Measurements from ENCODE around the gene ADAMTSL3. TPM values are rescaled to one million over a fixed set of nuclear protein-coding genes. Genes with fewer than 3 reads are reported as not detected.

Gene ADAMTSL3
- total and polyA plus RNA-seq, 8 donors, result 10.5 to 27.6 (median 17.4) TPM

DNA sequence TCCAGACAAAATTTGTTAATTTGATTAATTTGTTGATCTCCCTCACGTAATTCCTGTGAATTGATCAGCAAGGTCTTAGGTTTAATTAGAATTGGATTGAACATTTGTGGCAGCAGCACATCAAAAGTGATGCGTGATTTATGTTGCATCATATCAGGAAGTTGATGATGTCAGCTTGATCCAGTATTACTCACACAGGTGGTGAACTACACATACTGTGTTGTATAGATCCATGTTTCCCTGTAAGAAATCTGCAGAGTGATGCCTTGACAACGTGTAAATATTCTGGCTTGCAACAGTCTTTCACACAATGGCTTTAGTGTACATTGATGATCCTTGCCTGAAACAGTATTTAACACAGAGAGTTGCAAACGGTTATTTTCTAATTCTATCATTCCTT is 200.4 kb downstream of the ADAMTSL3 start:
- TF ChIP-seq, protein P1, sequence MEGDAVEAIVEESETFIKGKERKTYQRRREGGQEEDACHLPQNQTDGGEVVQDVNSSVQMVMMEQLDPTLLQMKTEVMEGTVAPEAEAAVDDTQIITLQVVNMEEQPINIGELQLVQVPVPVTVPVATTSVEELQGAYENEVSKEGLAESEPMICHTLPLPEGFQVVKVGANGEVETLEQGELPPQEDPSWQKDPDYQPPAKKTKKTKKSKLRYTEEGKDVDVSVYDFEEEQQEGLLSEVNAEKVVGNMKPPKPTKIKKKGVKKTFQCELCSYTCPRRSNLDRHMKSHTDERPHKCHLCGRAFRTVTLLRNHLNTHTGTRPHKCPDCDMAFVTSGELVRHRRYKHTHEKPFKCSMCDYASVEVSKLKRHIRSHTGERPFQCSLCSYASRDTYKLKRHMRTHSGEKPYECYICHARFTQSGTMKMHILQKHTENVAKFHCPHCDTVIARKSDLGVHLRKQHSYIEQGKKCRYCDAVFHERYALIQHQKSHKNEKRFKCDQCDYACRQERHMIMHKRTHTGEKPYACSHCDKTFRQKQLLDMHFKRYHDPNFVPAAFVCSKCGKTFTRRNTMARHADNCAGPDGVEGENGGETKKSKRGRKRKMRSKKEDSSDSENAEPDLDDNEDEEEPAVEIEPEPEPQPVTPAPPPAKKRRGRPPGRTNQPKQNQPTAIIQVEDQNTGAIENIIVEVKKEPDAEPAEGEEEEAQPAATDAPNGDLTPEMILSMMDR (IDR thresholded peaks at IDR 0.05), result no peak
- Histone ChIP-seq H3K9me3 (no peaks in the 10 kb centered on the region), H3K36me3 (no peaks in the 10 kb centered on the region), H3K27ac (no peak overlapping the region), H3K27me3 (no peaks in the 10 kb centered on the region), H3K4me1 (no peaks in the 10 kb centered on the region), H3K4me3 (no peak overlapping the region)
- DNase-seq (no peak), ATAC-seq (no peak)
- intact Hi-C loops (cut with DNase I), result no loop called here

GRCh38 chr15:83854950-83855707 is 201.2 kb downstream of the ADAMTSL3 start:
- Histone ChIP-seq H3K4me1 (no peaks in the 10 kb centered on the region), H3K27me3 (no peaks in the 10 kb centered on the region), H3K4me3 (no peak overlapping the region), H3K9me3 (no peaks in the 10 kb centered on the region), H3K36me3 (no peaks in the 10 kb centered on the region), H3K27ac (no peak overlapping the region)
- TF ChIP-seq, protein P1 (IDR thresholded peaks at IDR 0.05), result no peak
- intact Hi-C loops (cut with DNase I), result no loop called here
- ATAC-seq (no peak), DNase-seq (peak in 2 of 4 donors; percentile 40 to 50)

GRCh38 chr15:83855956-83856355 is 202.0 kb downstream of the ADAMTSL3 start:
- no peaks in the 10 kb centered on the region for H3K9me3 ChIP-seq
- no peak for DNase-seq
- intact Hi-C loops (cut with DNase I), result no loop called here
- ATAC-seq, result no peak
- H3K27ac ChIP-seq, result no peak overlapping the region
- no peaks in the 10 kb centered on the region for H3K27me3 ChIP-seq
- no peak overlapping the region for H3K4me3 ChIP-seq
- TF ChIP-seq, protein P1 (IDR thresholded peaks at IDR 0.05), result no peak
- no peaks in the 10 kb centered on the region for H3K4me1 ChIP-seq
- no peaks in the 10 kb centered on the region for H3K36me3 ChIP-seq

- intact Hi-C loops (cut with DNase I), result no loop called here
- Histone ChIP-seq H3K4me3 (no peak overlapping the region), H3K9me3 (no peaks in the 10 kb centered on the region), H3K36me3 (no peaks in the 10 kb centered on the region), H3K4me1 (no peaks in the 10 kb centered on the region), H3K27ac (no peak overlapping the region), H3K27me3 (no peaks in the 10 kb centered on the region)
- DNase-seq, result no peak
- TF ChIP-seq, protein P1 (IDR thresholded peaks at IDR 0.05), result no peak
- ATAC-seq, result no peak
These were observed 205.0 kb downstream of the ADAMTSL3 start for GRCh38 chr15:83858820-83859505.

GRCh38 chr15:83866692-83867091 is 212.8 kb downstream of the ADAMTSL3 start:
- no peaks in the 10 kb centered on the region for H3K36me3 ChIP-seq
- H3K4me3 ChIP-seq, result no peak overlapping the region
- TF ChIP-seq, protein P1 (IDR thresholded peaks at IDR 0.05), result no peak
- H3K4me1 ChIP-seq, result no peaks in the 10 kb centered on the region
- no peak for ATAC-seq
- DNase-seq, result no peak
- no peaks in the 10 kb centered on the region for H3K27me3 ChIP-seq
- no peaks in the 10 kb centered on the region for H3K9me3 ChIP-seq
- H3K27ac ChIP-seq, result no peak overlapping the region
- intact Hi-C loops (cut with DNase I), result no loop called here
